NK-92 (cell line): ENCODE results near the gene CENPP.

Experiments
- DNase-seq: peaks from one replicate; lab custom pipeline; 2025; ENCODE audit not compliant: unreplicated experiment; lab: John Stamatoyannopoulos, UW

The CENPP gene

DNA sequence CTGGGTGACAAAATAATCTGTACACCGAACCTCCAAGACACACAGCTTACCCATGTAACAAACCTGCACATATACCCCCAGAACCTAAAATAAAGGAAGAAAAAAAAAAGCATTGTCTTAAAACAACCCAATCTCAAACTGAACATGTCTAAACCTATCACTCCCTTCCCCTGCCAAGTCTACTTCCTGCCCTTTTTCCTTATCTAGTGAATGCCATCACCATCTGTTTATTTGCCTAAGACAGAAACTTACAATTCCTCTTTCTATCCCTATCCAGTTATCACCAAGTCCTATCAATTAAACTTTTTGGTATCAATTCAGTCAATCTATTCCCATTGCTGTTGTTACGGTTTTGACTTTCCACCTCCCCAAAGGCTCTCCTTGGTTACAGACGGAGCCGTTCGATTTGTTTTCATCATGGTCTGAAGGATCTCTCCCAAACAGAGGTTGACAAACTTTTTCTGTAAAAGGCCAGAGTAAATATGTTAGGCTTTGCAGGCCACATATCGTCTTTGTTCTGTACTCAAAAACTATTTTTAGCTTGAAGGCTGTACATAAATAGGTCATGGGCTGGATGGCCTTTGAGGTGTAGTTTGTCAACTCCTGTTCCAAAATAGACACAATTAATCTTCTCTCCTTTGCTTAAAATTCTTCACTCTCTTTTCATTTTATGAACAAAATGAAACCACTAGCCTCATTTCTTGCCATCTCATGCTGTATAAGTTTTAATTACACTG lies 12.7 kb upstream of the CENPP start:
- DNase-seq, result no peak

DNA sequence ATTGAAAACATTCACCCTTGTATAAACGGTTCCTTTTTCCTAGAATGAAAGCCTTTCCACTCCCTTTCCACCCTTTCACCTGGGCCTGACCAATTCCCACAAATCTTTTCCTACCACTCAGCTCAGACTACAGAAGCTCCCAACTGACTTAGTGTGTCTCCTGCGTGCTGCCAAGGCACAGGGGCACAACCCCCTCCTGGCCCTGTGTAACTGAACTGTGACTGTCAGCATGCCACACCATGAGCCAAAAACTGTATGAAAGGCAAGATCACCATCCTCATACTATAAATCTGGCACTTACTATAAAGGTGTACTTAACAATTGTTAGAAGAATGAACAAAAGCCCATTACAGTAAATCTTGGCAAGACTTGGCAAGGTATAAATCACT lies 12.1 kb upstream of the CENPP start:
- no peak for DNase-seq

DNA sequence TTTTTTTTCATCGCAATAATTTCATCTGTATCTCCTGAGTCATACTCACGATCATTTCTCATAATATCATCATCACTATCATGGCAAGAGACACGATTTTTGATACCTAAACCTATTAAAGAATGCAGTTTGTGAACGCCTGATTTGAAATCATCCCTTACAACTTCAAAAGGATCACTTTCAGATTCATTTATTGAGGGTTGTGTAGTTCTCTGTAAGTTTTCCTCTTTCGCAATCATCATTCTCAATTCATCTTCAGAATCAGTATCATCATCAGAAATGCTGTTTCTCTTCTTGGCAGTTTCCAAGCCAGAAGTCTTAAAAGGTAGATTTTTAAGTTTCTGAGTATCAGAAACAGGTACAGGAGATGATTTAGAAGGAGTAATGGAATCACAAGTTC lies 10.3 kb upstream of the CENPP start:
- DNase-seq, result no peak

DNA sequence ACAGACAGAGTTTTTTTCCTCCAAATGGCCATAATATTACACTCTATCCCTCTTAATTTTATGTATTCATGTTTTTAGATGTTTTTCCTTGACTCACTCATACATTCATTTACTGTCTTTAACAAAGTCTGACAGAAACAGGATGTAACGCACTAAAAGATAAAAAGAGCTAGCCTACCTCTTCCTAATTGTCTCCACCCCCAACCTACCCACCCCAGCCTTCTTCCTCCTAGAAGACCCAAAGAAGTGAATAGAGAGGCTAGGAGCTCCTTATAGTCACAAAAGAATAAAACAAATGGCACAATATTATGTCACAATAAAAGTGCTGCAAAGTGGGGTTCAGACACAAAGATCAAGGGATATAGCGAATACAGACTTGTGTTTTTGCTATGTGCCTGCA lies 1.3 kb upstream of the CENPP start:
- DNase-seq, result no peak

DNA sequence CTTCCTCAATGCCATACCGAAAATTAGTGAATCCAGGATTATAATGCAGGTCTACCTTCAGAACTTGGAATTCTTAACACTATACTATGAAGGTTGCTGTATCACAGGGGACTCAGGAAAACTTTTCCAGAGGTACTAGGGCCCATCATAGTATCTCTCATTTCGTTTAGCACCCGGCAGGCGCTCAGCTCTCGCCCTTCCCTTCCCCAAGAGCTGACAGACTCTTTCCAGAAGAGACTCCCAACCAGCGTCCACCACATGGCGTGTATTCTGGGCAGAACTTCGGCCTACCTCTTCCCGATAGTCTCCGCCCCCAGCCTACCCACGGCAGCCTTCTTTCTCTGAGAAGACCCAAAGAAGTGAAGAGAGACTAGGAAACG lies 874 bp upstream of the CENPP start:
- DNase-seq, result no peak

DNA sequence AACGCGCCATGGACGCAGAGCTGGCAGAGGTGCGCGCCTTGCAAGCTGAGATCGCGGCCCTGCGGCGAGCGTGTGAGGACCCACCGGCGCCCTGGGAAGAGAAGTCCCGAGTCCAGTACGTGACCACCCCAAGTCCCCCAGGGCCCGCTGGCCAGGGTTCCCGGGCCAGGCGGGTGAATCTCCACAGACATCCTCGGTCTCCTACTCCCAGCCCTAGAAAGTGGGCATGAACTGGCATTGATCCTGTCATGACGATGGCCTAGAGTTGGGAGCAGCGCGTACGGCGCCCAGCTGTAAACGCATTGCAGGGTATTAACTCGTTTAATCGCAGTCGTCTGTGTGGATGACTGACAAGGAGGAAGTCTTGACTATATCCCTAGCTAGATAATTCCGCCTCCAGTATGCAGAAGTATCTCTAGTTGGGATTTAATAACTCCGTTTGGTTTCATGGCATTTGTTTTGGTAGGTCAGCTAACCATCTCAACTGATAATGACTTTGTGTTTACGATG lies 293 bp downstream of the CENPP start:
- no peak for DNase-seq

DNA sequence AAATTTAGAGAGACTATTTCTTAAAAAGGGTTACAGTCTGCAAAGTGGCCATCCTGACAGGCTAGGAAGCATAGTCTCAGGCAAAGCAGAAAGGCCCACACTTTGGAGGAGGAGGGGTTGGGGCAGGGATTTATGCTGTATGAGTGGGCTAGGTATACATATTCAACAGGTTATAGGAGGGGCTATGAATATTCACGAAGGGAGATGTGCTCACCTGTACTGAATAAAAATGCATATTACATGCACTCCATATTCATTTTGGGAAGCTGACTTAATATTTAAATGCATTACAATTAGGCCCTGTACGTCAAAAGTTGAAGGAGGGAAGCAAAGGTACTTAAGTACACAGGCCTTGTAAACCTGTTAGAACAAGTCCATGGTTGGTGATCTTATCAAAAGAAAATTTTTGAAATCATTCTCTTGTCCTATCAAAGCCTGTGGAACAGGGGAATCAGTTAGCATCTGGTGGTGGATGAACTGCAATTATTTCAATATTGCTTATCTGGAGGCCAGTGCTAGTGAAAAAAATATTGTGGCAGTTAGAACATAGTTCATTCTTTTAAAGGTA lies 1.6 kb downstream of the CENPP start:
- DNase-seq, result no peak

DNA sequence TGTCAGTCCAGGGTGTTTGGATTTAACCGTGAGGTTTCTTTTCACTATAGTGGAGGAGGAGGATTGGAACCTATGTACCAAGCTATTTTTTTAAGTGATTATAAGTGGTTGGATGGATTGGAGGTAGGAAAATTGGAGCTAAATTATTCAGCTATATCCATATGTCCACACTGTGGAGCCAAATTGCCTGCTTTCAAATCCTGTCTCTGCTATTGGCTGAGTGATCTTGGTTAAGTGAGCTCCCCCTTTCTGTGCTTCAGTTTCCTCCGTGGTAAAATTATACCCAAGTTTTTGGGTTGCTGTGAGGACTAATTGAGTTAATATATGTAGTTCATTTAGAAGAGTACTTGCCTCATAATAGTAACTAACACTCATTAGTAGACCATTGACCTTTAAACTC lies 2.5 kb downstream of the CENPP start:
- no peak for DNase-seq

DNA sequence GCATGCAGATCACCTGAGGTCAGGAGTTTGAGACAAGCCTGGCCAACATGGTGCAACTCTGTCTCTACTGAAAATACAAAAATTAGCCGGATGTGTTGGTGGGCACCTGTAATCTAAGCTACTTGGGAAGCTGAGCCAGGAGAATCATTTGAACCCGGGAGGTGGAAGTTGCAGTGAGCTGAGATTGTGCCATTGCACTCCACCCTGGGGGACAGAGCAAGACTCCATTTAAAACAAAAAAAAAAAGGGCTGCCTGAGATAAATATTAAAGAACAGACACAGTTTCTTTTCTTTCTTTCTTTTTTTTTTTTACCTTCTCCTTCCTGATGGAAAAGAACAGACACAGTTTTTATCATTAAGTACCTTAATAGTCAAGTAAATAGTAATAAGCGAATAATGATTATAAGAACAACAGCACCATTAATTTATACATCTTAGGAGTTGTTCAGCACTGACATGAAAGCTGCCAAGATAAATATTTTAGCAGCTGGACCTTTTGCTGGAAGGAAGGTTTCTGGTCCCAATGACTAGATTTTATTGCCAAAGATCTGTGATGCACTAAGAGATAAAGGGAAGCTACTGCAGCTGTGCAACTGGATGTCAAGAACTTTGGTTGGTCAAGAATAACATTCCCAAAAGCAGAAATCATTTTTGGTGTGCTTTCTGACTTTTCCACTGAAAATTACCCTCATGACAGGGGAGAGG lies 7.0 kb downstream of the CENPP start:
- DNase-seq, result no peak

DNA sequence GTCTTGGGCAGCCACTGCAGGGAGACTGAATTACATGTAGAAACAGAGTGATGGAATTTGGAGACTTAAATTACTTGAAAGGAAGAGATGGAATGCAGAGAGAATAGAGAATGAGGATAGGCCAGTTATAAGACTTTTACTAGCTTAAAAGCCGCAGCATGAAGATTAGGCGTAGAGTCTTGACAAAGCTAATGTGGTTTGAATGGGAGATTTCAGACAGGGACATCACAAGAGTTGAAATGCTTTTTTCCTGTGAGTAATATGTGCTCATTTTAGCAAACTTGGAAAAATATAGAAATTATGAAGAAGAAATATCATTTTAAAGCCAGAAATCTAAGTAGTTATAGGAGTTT lies 7.5 kb downstream of the CENPP start:
- DNase-seq, result no peak

DNA sequence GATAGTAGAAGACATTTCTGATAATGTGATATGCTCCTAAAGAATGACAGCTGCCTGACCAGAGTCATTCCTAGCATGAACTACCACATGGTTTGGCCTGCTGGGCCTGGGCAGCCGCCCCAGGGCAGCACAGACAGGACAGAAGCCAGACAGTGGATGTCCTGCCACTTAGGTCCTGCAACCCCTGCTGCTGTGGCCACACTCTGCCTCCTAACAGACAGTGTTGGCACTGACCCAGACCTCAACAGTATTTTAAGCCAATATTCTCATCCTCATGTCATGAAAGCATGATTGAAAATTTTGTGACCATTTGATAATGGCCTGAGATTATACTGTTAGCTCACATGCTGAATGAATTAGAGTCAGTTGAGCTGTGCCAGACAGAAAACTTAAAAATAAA lies 15.8 kb downstream of the CENPP start:
- DNase-seq, result no peak

DNA sequence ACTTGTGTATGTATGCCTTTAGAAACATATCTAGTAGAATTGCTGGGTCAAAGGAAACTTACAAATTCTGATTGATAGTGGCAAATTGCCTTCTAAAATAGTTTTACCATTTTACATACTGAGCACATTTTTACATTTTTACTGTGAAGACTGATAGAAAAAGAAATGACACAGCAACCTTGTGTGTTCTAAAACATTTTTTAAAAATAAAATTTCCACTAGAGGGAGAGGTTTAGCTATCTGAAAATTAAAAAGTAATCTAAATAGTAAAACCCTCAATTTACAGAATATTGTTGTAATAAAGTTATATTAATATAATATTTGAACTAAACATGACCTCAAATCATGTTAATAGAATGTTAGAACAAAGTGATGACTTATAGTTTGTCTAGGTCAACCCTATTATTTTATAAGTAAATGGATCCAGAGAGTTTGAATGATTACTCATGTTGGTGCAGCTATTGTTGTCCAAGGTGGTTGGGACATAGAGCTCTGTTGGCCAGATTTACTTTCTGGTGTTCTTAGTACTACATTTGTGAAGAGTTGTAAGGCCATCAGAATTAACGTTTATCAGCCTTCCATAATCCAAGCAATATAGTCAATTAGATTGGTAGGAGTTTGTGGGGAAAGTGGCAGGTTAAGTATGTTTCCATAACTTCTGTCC lies 17.2 kb downstream of the CENPP start:
- DNase-seq, result no peak

DNA sequence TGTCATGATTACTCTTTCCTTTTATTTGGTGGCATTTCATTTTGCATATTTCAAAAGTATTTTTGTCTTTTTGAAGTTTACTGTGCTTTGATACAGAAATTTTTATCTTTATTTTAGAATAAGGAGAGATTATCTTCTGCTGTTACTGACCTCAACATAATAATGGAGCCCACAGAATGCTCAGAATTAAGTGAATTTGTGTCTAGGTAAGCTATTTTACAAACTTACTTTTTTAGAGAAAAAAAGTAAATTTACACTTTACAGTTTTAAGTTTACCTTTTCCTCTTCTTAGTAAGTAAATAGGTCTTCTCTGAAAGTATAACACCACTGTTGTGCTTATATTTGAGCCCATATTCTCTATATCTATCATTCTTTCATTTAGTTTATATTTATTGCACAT lies 19.8 kb downstream of the CENPP start:
- DNase-seq, result no peak

DNA sequence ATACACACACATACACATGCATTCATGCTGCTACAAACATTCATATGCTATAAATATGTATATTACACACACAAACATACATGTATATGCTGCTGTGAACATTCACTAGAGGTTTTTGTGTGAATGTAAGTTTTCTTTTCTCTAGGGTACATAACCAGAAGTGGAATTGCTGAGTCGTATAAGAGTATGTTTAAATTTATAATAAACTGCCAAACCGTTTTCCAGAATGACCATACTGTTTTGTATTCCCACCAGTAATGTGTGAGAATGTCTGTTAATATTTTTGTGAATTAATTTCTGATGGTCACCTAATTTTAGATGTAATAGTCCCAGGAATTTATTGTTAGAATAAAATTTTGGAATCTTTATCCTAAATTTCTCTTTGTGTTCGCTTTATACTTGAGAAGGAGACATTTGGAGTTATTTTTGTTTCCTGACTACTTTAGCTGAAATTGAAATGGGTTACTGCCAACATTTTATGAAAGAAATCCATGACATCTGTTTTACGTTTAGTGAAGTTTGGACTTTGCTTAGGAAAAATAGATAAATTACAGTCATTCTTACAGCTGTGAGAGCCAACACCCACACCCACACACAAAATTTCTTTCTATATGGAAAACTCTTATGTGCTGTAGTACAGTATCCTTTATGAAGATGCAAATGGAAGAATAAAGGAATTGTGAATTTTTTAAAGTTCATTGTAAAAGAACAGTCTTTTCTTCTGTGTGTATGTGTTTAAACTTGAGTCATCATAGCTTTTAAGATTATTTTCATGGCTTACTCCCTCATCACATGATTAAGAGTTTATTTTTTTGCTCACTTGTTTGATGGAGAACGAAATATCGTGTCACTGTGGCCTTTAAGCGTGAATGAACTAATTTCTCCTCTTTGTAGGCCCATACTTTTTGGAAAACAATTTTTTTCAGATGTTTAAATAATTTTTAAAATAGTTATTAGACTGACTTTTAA lies 24.3 kb downstream of the CENPP start:
- no peak for DNase-seq

DNA sequence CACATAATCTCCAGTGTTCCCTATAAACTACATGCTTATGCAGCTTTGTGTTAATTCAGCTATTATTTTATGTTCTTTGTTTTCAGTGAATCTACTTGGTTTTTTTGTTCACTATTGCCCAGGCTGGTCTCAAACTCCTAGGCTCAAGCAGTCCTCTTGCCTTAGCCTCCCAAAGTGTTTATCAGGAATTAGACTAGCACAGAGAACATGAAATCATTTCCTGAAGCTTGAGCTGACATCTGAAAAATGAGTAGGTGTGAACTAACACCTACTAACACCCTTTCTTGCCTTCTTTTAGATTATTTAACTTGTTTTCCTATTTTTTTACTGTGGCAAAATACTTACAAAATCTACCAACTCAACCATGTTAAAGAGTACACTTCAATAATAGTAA lies 25.0 kb downstream of the CENPP start:
- DNase-seq, result no peak

DNA sequence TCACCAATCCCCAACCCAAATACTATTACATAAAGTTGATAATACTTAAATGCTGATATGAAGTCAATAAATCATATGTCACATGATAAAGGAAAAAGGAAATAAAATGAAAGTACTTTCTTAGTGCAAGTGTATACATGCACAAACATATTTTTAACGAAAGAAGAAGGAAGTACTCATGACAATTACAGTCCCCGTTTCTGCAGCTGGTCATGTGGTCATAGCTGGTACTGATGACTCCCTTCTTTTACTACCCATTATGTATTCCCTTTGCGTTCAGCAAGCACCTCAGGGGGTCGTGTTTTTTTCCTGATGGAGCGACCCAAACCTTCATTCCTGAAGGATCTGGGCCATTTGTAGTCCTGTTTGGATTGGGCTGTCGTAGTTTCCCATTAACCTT lies 27.3 kb downstream of the CENPP start:
- no peak for DNase-seq

DNA sequence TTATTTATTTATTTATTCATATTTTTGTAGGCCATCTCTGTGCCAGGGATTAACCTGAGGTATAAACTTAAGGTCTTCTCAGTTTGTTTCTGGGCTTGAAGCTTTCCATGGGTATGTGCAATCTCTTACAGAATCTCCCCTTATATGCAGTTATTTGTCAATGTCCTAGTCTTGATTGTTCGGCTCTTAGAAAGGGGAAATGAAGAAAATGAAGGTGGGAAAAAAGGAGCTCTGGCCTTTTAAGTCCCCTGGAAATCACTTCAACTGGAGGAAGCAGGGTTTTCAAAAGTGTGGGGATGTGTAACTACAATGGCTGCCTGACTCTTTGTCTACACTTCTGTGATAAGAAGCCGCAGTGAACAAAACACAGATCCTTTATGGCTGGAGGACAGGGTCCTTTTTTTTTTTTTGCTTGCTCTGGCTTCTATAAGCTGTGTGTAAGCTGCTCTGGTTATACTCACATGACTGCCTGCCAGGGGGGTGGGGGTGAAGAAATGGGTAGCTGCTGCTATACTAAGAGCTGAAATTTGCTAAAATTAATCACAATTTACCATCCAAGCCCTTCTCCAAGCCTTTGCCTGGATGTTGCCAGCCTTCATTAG lies 33.7 kb downstream of the CENPP start:
- no peak for DNase-seq

DNA sequence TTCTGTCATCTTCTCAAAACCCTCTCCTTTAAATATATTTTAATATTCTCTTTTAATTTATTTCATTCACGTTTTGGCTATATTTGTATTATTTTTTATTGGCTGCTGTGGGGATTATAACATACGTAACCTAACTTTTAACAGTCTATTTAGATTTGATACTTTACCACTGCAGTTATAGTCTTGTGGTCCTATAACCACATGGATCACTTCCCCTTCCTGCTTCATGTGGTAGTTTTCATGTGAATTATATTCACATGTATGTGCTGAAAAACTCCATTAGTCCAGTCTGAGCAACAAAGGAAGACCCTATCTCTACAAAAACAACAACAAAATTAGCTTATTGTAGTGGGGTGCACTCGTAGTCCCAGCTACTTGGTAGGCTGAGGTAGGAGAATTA lies 34.3 kb downstream of the CENPP start:
- no peak for DNase-seq

DNA sequence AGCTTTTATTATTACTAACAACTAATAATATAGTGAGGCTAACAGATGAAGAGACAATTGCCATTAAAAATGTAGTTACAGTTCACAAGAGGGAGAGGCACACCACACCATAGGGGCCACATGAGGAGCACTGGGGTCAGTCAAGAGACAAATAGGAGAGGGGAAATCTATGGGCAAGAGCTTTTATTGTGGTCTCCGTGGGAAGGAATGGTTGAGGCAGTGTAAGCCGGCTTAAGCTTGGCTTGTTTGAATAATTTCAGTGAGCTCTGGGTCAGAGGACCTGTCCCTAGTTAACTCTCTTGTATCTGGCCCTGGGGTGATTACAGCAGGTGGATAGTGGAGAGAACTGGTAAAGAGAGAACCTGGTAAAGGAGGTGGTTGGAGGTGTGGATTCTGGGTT lies 43.3 kb downstream of the CENPP start:
- DNase-seq, result no peak

DNA sequence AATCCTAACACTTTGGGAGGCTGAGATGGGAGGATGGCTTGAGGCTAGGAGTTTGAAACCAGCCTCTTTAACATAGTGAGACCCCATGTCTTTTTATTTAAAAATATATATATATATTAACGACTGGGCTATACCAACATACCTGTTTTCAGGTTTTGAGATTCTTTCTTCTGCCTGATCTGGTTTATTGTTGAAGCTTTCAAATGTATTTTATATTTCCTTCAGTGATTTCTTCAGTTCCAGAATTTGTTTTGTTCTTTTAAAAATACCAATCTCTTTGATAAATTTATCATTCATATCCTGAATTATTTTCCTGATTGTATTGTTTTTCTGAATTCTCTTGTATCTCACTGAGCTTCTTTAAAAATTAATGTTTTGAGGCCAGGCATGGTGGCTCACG lies 47.4 kb downstream of the CENPP start:
- DNase-seq, result no peak
